ENCODE measurements around the gene RHOT2. TPM values are rescaled to one million over a fixed set of nuclear protein-coding genes. Genes with fewer than 3 reads are reported as not detected.
A peak's percentile ranks its signal among the peaks of the same experiment; 100 is the strongest.

RHOT2 gene
- 20.0 and 25.4 TPM in 2 replicates for total RNA-seq

DNA sequence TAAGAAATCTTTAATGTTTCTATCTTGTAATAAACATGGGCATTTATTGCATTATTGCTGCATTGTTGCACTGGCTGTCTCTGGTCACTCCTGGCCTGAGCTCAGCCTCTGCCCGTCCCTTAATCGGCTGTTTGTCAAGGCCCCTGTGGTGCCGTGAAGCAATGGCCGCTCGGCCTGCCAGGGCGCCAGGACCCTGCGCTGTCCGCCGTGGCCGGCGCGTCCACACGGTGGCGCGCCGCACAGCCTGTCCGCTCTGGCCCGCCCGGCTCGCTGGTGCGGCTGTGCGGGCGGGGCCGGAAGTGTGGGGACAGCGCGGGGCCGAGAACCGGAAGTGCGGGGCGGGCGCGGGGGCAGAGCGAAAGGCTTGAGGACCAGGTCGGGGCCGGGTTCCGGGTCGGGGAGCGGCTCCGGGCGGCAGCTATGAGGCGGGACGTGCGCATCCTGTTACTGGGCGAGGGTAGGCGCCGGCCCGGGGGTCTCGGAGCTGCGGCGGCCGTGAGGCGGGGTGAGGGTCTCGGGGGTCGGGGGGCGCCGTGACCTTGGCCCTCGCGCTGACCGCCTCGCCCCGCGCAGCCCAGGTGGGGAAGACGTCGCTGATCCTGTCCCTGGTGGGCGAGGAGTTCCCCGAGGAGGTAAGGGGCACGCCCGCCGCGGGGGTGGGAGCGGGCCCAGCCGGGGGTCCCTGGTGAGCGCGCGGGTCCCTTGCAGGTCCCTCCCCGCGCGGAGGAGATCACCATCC, at the start of gene RHOT2:
TSS of gene RHOT2 (plus strand) at position 353 of the 739 bp plus-strand sequence. CDS start at position 421, 68 bp downstream.
- DNase-seq (ENCODE audit: low read depth in 2 of 2) = peak; percentile 94 to 95

DNA sequence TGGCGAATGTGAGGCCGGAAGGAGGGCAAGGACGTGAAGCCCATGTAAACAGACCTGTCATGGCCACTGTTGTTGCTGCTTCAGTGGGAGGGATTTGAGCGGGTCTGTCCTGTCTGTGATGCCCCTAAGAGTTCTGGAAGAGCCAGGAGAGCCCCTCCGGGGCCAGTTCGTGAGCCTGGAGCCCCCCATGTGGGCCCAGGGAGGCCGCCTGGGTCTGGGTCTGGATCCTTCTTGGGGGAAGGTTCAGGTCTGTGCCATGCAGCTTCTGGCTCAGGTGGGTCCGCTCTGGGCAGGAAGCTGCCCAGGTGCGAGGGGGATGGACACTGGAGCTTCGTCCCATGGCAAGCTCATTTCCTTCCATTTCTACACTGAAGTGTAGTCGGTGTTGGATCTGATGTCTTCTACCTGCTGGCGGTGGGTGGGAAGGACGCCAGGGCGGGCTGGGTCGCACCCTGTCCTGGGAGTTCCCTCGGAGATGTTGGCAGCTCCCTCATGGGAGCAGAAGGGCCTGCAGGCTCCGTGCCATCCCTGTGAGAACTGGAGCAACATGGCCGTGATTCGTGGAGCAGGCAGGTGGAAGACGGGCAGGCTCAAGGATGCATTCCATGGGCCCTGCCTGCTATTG, 48.3 kb upstream of the RHOT2 start:
- no peak for DNase-seq (ENCODE audit: low read depth in 2 of 2)

DNA sequence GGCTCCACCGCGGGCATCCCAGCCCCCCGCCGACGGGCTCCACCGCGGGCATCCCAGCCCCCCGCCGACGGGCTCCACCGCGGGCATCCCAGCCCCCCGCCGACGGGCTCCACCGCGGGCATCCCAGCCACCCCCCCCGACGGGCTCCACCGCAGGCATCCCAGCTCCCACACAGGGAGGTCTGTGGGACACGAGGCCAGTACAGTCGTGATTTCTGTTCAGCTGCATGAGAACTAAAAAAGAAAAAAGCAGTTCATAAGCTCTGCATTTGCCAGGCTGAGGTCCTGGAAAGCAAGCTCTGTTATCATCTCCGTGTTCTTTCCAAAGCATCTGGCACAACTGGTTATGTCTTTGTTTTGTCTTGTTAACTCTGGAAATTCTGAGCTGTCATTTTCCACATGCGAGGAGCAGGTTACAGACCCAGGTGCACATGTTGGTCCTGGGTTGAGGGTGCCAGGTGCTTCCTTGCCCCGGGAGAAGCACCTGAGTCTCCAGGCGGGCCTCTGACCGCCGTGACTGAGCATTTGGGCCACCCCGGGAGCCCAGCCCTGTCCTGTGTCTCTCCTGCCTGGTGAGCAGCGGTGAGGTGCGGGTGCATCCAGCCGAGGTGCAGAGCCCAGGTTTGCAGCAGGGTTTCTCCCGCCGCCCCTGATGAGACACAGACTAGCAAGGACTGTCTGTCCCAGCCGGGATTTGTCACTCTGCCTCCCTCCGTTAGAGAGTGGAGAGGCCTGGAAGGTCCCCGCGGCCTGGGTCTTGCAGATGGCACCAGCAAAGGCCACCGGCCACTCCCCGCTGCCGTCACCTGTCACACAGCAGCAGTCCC, 47.0 kb upstream of the RHOT2 start:
- DNase-seq (ENCODE audit: low read depth in 2 of 2) = no peak

DNA sequence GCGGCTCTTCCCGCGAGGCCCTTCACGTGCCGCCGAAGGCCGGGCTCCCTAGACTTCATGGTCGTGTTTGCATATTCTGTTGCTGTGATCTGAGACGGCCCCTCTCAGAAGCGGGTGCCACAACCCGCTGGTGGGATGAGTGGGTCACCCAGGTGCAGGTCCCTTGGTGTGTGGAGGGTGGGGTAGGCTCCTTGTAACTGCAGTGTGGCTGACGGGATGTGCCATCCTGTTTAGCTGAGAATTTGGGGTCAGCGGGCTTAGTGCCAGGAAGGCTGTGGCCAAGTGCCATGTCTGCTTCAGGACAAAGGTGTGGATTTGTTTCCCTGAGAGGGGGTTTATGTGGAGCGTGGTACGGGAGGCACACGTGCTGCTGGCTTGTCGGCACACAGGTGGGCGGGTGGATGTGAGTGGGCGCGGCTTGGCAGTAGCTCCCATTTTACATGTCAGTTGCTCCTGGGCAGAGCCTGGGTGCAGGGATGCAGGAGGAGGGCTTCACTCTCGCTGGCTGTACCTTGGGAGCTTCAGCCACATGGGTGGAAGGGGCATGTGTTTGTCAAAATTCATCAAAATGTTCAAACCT, 46.3 kb upstream of the RHOT2 start:
- no peak for DNase-seq (ENCODE audit: low read depth in 2 of 2)

DNA sequence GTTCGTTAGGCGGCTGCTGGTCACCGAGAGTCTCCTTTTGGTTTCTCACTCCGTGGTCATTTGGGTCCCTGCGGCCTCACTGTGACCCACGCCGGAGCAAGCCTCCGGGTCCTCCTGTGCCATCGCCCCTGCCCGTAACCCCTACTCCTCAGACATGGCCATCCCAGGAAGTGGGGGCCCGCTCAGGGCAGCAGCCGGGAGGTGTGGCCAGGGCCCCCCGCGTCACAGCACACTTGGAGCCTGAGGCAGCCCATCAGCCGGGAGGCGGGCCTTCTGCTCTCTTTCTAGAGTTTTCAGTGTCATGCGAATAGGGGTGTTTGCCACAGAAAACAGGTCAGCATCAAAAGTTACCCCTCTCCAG, 45.0 kb upstream of the RHOT2 start:
- DNase-seq (ENCODE audit: low read depth in 2 of 2) = no peak

DNA sequence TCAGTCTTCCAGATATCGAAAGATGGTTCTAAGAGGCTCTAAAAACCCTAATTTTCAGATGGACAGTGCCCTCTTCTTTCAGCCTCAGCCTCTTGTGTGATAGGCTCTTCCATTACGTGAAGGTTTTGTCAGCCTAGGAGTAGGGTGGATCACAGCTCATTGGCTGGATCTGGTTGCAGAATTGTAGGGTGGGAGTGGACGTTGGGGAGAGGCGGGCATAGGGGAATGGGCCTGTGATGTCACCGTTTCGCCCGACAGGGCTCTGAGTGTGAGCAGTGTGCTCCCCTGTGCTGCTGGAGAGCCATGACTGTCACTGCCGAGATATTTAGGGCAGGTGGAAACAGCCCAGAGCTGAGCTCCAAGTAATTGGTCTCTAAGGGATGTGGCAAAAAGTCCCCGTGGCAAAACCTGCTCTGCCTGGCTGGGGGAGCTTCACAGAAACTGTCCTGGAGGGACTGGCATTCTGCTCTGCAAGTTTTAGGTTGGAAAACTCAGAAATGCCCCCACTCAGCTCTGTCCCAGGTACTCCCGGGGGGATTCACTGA, 43.3 kb upstream of the RHOT2 start:
- DNase-seq (ENCODE audit: low read depth in 2 of 2) = no peak

- no peak for DNase-seq (ENCODE audit: low read depth in 2 of 2)
These were observed 42.6 kb upstream of the RHOT2 start for GRCh38 chr16:625117-625976.

- no peak for DNase-seq (ENCODE audit: low read depth in 2 of 2)
These were observed 41.8 kb upstream of the RHOT2 start for GRCh38 chr16:625977-626765.

GRCh38 chr16:626787-627453, 41.0 kb upstream of the RHOT2 start:
- DNase-seq (ENCODE audit: low read depth in 2 of 2) = peak; percentile 57 to 95

DNA sequence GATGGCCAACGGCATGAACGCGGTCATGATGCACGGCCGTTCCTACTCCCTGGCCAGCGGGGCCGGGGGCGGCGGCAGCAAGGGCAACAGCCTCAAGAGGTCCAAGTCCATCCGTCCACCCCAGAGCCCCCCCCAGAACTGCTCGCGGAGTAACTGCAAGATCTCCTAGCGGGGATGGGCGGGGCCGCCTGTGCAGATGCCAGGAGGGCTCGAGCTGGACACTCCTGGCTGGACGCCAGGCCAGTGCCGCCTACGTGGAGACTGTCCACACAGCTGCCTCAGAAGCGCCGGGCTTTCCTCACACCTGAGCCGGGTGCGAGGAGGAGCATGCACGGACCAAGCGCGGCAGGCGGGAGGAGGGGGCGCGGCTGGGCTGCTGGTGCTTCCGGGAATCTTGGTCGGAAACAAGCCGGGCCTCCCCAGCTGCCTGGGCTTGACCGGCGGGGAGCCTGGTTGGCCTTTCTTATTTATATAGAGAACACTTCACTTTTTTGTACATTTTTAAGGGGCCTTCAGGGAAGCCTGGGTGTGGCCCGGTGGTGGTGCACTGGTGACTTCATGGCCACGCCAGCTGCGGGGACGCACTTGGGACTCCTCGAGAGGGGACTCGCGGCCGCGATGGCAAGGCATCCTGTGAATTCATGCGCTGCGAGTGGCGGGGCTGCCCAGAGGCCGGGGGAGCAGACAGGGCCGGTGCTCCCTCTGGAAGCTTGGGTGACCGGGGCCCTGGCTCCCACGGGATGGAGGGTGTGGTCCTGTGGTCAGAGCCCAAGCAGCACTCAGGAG, 40.3 kb upstream of the RHOT2 start:
- no peak for DNase-seq (ENCODE audit: low read depth in 2 of 2)

DNA sequence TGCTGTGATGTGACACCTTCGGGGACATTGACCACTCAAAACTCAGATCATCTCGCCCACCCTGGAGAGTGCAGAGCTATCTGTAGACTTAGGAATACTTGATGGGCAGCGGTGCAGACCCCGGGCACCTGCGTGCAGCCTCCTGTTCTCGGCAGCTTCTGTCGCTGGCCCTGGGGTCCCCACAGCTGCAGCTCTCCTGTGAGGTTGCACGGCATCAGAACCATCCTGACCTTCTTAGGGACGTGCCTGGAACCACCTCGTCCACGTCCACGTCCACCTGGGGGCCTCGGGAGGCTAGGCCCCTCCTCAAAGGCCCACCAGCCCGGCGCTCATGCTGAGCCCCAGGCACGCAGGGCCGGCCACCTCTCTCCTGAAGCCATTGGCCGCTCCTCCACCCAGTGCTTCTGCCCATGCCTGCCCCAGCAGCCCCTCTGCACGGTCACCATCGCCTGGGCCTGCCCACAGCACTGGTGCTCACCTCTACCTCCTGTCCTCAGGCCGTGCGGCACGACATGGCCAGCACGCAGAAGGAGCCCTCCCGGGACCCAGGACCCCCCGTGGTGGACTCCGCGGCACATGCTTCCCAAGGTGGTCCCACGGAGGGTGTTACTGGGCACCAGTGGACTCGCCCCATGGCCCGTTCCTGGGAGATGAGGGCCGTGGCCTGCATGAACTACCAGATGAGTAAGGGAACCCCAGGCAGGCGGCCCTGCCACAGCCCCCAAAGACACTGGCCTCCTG, 39.4 kb upstream of the RHOT2 start:
- DNase-seq (ENCODE audit: low read depth in 2 of 2) = no peak

DNA sequence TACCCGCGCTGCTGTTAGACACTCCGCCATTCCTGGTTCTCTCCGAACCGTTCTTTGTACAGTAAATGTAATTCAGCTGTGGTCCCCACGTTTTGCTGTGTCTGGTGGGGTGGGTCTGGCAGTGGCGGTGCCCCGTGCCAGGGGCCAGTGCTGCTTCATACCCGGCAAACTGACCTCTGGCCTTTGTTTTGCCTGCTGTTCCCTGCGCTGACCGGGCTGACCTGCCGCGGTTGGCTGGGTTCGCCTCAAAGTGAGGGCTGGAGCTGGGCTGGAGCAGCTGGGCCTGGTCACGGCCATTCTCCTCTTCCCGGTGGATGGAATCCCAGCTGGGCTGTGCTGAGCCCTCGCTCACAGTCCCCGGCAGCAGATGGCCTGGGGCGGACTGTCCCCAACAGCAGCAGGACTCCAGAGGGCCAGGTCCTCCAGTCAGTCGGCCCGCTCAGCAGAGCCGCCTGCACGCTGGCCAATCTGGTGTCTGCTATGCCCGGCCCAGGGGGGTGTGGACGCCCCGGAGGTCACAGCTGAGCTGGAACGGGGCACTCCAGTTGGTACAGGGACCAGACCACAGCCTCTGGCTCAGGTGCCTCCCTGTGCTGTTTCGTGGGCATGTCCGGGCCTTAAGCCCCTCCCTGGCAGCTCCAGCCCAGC, 38.6 kb upstream of the RHOT2 start:
- DNase-seq (ENCODE audit: low read depth in 2 of 2) = no peak

DNA sequence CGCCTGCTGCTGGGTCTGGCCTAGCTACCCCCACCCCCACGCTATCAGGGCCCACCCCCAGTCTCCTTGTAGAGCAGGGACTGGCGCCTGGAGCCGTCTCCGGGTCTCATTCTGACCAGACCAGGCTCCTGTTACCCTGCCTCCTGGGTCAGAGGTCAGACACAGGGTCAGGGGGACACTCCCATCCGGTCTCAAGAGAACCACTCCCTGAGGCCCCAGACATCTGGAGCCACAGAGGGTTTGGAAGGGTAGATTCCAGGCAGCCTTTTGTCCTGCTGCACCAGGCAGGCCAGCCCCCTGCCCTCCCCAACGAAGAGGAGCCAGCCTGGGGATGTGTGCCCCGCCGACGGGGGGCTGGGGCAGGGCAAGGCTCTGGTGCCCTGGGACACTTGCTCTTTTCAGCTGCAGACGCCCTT, 38.1 kb upstream of the RHOT2 start:
- no peak for DNase-seq (ENCODE audit: low read depth in 2 of 2)

- no peak for DNase-seq (ENCODE audit: low read depth in 2 of 2)
These were observed 37.6 kb upstream of the RHOT2 start for GRCh38 chr16:630249-630814.

GRCh38 chr16:630815-631405, 37.0 kb upstream of the RHOT2 start, which contains the start of gene WFIKKN1:
TSS of gene WFIKKN1 (plus strand) at chr16:630985. CDS start at chr16:631254, 269 bp downstream.
- DNase-seq (ENCODE audit: low read depth in 2 of 2) = no peak

DNA sequence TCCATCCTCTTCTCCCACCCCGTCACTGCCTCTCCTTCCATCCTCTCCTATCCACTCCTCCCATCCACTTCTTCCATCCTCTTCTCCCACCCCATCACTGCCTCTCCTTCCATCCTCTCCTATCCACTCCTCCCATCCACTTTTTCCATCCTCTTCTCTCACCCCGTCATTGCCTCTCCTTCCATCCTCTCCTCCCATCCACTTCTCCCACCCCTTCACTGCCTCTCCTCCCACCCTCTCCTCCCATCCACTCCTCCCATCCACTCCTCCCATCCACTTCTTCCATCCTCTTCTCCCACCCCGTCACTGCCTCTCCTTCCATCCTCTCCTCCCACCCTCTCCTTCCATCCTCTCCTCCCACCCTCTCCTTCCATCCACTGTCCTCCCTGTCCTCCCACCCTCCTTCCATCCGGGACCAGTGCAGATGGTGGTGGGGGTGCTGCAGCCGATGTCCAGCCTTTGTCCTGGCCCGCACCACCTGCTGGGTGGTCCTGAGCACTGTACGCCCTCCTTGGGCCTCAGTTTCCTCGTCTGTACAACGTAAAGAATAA, 36.0 kb upstream of the RHOT2 start:
- DNase-seq (ENCODE audit: low read depth in 2 of 2) = no peak
